K562 (cell line): Measurements from ENCODE around the gene NTNG1. TPM values are rescaled to one million over a fixed set of nuclear protein-coding genes. Genes with fewer than 3 reads are reported as not detected.

Experiments
- BRD4 ChIP-seq: fragments of 200-600 bp; sonication (generic); IDR thresholded peaks from 2 replicates; pipeline ENCODE4 v1.6.1; 2017; ENCODE audit warnings: inconsistent platforms
- DIDO1 ChIP-seq: fragments of 450-650 bp; IDR thresholded peaks from 2 replicates; pipeline ENCODE4 v1.6.1; 2016; ENCODE audit warnings: low read depth, missing biosample characterization, missing genetic modification characterization
- DNMT1 ChIP-seq: fragments of 450-650 bp; IDR thresholded peaks from 2 replicates; pipeline ENCODE4 v1.6.1; 2016; ENCODE audit warnings: antibody characterized with exemption, mild to moderate bottlenecking
- HLTF ChIP-seq: fragments of 450-650 bp; IDR thresholded peaks from 2 replicates; pipeline ENCODE4 v1.6.1; 2016
- MAZ ChIP-seq, 2 experiments: fragments of 450-650 bp in 1 of 2; sonication (generic) in 1 of 2; formaldehyde crosslinking; IDR thresholded peaks in 1 of 2; conservative IDR thresholded peaks in 1 of 2; 2 replicates each; pipeline versions ENCODE4 v1.4.0 to v1.5.0; 2020; ENCODE audit warnings: mild to moderate bottlenecking in 1 of 2, missing genetic modification reagents in 1 of 2
- TBL1XR1 ChIP-seq, 2 experiments: IDR thresholded peaks; 2 replicates each; pipeline ENCODE4 v1.6.1; 2012; ENCODE audit warnings: improper control_type of control experiment in 2 of 2, low read length in 2 of 2, mild to moderate bottlenecking in 1 of 2
- THAP7 ChIP-seq: fragments of 250-450 bp; sonication (Bioruptor Pico); IDR thresholded peaks from 2 replicates; pipeline ENCODE4 v1.5.0; 2021
- ZNF146 ChIP-seq: IDR thresholded peaks from one replicate; pipeline ENCODE4 v1.6.1; 2018; ENCODE audit warnings: missing compliant biosample characterization; ENCODE audit not compliant: unreplicated experiment
- polyA plus RNA-seq, 8 experiments: library from polyadenylated mRNA; depleted of rRNA in 4 of 8; stranded (reverse) in 5 of 8; unstranded in 3 of 8; fragments of >200 nt; fragmentation: Nextera tagmentation in 2 of 8; fragmentation: Illumina TruSeq in 1 of 8; extraction: Ambion mirVana in 2 of 8; extraction: Trizol in 1 of 8; gene quantifications; 2 replicates each; pipeline versions ENCODE4 v1.2.1 to v1.2.3, GENCODE V29; 2011 to 2014; ENCODE audit warnings: inconsistent platforms in 1 of 8, missing spikeins in 1 of 8
- total RNA-seq, 7 experiments: library from RNA; depleted of rRNA in 6 of 7; stranded (reverse); fragments of >200 nt in 6 of 7; fragmentation: Illumina TruSeq in 2 of 7; extraction: Trizol in 2 of 7; gene quantifications; 2 replicates each; pipeline versions ENCODE4 v1.2.1 to v1.2.3, GENCODE V29; 2011 to 2021; ENCODE audit warnings: low replicate concordance in 1 of 7
- TF ChIP-seq, protein P1 (sequence below): IDR thresholded peaks from 3 replicates; pipeline ENCODE4 v1.6.1; 2011; ENCODE audit warnings: borderline replicate concordance, mild to moderate bottlenecking, moderate library complexity; ENCODE audit not compliant: insufficient read length; ENCODE audit errors: extremely low read depth
- TF ChIP-seq, protein P2 (sequence below): fragments of 450-650 bp; formaldehyde crosslinking; IDR thresholded peaks from 2 replicates; pipeline ENCODE4 v1.4.0; 2020; ENCODE audit warnings: mild to moderate bottlenecking, moderate library complexity
- TF ChIP-seq, protein P3 (sequence below): sonication (generic); formaldehyde crosslinking; IDR thresholded peaks from 2 replicates; pipeline ENCODE4 v1.8.1; 2022; ENCODE audit warnings: missing genetic modification reagents
- TF ChIP-seq, protein P4 (sequence below): IDR thresholded peaks from 2 replicates; pipeline ENCODE4 v1.6.1; 2012; ENCODE audit warnings: low read depth, low read length, improper control_type of control experiment, borderline replicate concordance

Gene NTNG1
- total and polyA plus RNA-seq, 9 of the 15 experiments (the other 6 are each of a cell fraction or from before 2014, with no cell fraction given), result not detected

DNA sequence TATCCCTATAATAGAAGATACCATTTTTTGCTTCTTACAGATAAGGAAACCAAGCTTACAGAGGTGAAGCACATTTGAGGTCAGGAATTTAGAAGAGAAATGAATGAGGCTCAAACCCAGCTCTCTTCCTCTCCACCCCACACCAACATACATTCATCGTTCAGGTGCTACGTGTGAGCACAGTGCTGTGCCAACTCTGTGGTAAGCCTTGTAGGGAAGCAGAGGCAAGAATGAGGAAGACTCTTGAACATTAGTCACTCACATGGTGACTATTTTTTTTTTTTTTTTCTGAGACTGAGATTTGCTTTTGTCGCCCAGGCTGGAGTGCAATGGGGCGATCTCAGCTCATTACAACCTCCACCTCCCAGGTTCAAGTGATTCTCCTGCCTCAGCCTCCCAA is 314.0 kb downstream of the NTNG1 start (continued):
- TF ChIP-seq, protein P1, sequence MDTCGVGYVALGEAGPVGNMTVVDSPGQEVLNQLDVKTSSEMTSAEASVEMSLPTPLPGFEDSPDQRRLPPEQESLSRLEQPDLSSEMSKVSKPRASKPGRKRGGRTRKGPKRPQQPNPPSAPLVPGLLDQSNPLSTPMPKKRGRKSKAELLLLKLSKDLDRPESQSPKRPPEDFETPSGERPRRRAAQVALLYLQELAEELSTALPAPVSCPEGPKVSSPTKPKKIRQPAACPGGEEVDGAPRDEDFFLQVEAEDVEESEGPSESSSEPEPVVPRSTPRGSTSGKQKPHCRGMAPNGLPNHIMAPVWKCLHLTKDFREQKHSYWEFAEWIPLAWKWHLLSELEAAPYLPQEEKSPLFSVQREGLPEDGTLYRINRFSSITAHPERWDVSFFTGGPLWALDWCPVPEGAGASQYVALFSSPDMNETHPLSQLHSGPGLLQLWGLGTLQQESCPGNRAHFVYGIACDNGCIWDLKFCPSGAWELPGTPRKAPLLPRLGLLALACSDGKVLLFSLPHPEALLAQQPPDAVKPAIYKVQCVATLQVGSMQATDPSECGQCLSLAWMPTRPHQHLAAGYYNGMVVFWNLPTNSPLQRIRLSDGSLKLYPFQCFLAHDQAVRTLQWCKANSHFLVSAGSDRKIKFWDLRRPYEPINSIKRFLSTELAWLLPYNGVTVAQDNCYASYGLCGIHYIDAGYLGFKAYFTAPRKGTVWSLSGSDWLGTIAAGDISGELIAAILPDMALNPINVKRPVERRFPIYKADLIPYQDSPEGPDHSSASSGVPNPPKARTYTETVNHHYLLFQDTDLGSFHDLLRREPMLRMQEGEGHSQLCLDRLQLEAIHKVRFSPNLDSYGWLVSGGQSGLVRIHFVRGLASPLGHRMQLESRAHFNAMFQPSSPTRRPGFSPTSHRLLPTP, result no peak
- no peak for TF ChIP-seq DIDO1 (tag)
- TF ChIP-seq HLTF, result no peak
- no peak for TF ChIP-seq BRD4
- no peak for TF ChIP-seq ZNF146
- TF ChIP-seq THAP7 (CRISPR knock-in tag), result no peak
- TF ChIP-seq, protein P2, sequence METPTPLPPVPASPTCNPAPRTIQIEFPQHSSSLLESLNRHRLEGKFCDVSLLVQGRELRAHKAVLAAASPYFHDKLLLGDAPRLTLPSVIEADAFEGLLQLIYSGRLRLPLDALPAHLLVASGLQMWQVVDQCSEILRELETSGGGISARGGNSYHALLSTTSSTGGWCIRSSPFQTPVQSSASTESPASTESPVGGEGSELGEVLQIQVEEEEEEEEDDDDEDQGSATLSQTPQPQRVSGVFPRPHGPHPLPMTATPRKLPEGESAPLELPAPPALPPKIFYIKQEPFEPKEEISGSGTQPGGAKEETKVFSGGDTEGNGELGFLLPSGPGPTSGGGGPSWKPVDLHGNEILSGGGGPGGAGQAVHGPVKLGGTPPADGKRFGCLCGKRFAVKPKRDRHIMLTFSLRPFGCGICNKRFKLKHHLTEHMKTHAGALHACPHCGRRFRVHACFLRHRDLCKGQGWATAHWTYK (CRISPR knock-in tag), result no peak
- TF ChIP-seq, protein P3, sequence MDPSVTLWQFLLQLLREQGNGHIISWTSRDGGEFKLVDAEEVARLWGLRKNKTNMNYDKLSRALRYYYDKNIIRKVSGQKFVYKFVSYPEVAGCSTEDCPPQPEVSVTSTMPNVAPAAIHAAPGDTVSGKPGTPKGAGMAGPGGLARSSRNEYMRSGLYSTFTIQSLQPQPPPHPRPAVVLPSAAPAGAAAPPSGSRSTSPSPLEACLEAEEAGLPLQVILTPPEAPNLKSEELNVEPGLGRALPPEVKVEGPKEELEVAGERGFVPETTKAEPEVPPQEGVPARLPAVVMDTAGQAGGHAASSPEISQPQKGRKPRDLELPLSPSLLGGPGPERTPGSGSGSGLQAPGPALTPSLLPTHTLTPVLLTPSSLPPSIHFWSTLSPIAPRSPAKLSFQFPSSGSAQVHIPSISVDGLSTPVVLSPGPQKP (CRISPR knock-in tag), result no peak
- TF ChIP-seq, protein P4, sequence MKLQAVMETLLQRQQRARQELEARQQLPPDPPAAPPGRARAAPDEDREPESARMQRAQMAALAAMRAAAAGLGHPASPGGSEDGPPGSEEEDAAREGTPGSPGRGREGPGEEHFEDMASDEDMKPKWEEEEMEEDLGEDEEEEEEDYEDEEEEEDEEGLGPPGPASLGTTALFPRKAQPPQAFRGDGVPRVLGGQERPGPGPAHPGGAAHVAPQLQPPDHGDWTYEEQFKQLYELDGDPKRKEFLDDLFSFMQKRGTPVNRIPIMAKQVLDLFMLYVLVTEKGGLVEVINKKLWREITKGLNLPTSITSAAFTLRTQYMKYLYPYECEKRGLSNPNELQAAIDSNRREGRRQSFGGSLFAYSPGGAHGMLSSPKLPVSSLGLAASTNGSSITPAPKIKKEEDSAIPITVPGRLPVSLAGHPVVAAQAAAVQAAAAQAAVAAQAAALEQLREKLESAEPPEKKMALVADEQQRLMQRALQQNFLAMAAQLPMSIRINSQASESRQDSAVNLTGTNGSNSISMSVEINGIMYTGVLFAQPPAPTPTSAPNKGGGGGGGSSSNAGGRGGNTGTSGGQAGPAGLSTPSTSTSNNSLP, result no peak
- no peak for TF ChIP-seq TBL1XR1 (IDR thresholded peaks at IDR 0.05; ENCODE audit: low read length in 2 of 2)
- no peak for TF ChIP-seq MAZ (CRISPR knock-in tag; conservative IDR thresholded peaks at IDR 0.05 in 1 of 2, IDR thresholded peaks at IDR 0.05 in 1 of 2)
- TF ChIP-seq DNMT1, result no peak
